ENCODE results near the gene MSL2.
"Not testable (repeated sequence)": the region's sequence is repeated elsewhere in the genome, so short reads cannot be mapped to it uniquely, and the experiment has no call there.

MSL2 gene

DNA sequence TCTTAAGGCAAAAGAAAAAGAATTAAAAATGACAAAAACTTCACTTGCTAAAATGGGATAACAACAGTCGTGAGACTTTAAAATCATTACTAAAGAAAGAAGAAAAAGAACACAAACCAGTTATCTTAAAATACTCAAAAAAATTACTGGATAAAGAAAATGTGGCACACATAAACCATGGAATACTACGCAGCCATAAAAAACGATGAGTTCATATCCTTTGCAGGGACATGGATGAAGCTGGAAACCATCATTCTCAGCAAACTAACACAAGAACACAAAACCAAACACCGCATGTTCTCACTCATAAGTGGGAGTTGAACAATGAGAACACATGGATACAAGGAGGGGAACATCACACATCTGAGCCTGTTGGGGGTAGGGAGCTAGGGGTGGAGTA is 27.9 kb downstream of the MSL2 start:
- H3K4me3 ChIP-seq (ENCODE audit: low read depth in 1 of 2, low read length in 2 of 2); H3K27me3 ChIP-seq (ENCODE audit: low read depth, low read length); H3K9me3 ChIP-seq (ENCODE audit: control insufficient read depth in 1 of 2, low read length in 2 of 2); H3K27ac ChIP-seq (ENCODE audit: low read length); H3K36me3 ChIP-seq (ENCODE audit: control insufficient read depth in 1 of 2, insufficient read depth in 2 of 2, low read length in 2 of 2): not testable (repeated sequence)
- H3K4me1 ChIP-seq (ENCODE audit: control insufficient read depth in 1 of 2, insufficient read depth in 2 of 2, low read length in 2 of 2): peaks cover 7 to 27% of the 10 kb centered on the region in 2 donors

DNA sequence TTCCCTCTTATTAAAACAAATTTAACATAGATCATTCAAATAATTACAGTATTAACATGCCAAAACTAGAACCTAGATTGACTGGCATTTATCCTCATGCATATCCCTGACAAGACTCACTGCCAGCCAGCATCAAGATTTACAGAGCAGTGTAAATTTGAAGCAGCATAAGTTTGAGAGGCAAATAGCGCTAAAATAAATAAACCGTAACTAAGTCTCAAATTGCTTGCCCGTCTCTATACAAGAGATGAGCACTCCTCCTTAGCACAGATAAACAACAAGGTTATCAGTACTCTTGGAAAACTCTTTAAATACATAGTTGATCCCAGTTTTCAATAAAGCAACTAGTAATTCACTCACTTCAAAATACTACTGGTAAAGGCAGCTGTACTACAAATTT is 29.6 kb downstream of the MSL2 start:
- H3K27me3 ChIP-seq (ENCODE audit: low read depth, low read length): no peaks in the 10 kb centered on the region
- peaks cover 7 to 31% of the 10 kb centered on the region in 2 donors for H3K4me1 ChIP-seq (ENCODE audit: control insufficient read depth in 1 of 2, insufficient read depth in 2 of 2, low read length in 2 of 2)
- H3K4me3 ChIP-seq (ENCODE audit: low read depth in 1 of 2, low read length in 2 of 2): no peak overlapping the region
- no peaks in the 10 kb centered on the region for H3K9me3 ChIP-seq (ENCODE audit: control insufficient read depth in 1 of 2, low read length in 2 of 2)
- no peaks in the 10 kb centered on the region for H3K36me3 ChIP-seq (ENCODE audit: control insufficient read depth in 1 of 2, insufficient read depth in 2 of 2, low read length in 2 of 2)
- no peak overlapping the region for H3K27ac ChIP-seq (ENCODE audit: low read length)

DNA sequence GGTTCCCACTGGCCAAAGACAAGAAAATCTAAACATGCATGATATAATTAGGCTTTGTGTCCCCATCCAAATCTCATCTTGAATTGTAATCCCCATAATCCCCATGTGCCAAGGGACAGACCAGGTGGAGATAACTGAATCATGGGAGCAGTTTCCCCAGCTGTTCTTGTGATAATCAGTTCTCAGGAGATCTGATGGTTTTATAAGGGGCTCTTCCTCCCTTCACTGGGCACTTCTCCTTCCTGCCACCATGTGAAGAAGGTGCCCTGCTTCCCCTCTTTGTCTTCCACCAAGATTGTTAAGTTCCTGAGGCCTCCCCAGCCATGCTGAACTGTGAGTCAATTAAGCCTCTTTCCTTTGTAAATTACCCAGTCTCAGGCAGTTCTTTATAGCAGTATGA is 32.5 kb downstream of the MSL2 start:
- not testable (repeated sequence) for H3K27me3 ChIP-seq (ENCODE audit: low read depth, low read length); H3K27ac ChIP-seq (ENCODE audit: low read length); H3K9me3 ChIP-seq (ENCODE audit: control insufficient read depth in 1 of 2, low read length in 2 of 2); H3K36me3 ChIP-seq (ENCODE audit: control insufficient read depth in 1 of 2, insufficient read depth in 2 of 2, low read length in 2 of 2); H3K4me3 ChIP-seq (ENCODE audit: low read depth in 1 of 2, low read length in 2 of 2)
- H3K4me1 ChIP-seq (ENCODE audit: control insufficient read depth in 1 of 2, insufficient read depth in 2 of 2, low read length in 2 of 2): peaks cover 0 to 21% of the 10 kb centered on the region in 2 donors

GRCh38 chr3:136162322-136162721 is 33.8 kb downstream of the MSL2 start:
- H3K36me3 ChIP-seq (ENCODE audit: control insufficient read depth in 1 of 2, insufficient read depth in 2 of 2, low read length in 2 of 2): no peaks in the 10 kb centered on the region
- no peaks in the 10 kb centered on the region for H3K27me3 ChIP-seq (ENCODE audit: low read depth, low read length)
- H3K4me1 ChIP-seq (ENCODE audit: control insufficient read depth in 1 of 2, insufficient read depth in 2 of 2, low read length in 2 of 2): peaks cover 0 to 24% of the 10 kb centered on the region in 2 donors
- H3K9me3 ChIP-seq (ENCODE audit: control insufficient read depth in 1 of 2, low read length in 2 of 2): no peaks in the 10 kb centered on the region
- H3K4me3 ChIP-seq (ENCODE audit: low read depth in 1 of 2, low read length in 2 of 2): no peak overlapping the region
- H3K27ac ChIP-seq (ENCODE audit: low read length): no peak overlapping the region

DNA sequence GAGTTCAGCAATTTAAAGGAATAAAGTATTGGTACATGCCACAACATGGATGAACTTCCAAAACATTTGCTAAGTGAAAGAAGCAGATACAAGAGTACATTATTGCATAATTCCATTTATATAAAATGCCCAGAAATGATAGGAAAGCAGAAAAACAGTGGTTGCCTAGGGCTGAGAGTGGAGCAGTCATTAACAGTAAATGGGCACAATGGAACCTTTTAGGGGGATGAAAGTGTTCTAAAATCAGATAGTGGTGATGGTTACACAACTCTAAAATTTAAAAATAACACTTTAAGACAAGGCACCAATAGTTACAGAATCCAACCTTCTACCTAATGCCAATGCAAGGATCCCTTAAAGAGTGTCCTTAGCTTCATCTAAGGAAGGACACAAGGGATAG is 34.6 kb downstream of the MSL2 start:
- no peaks in the 10 kb centered on the region for H3K9me3 ChIP-seq (ENCODE audit: control insufficient read depth in 1 of 2, low read length in 2 of 2)
- no peaks in the 10 kb centered on the region for H3K36me3 ChIP-seq (ENCODE audit: control insufficient read depth in 1 of 2, insufficient read depth in 2 of 2, low read length in 2 of 2)
- H3K27me3 ChIP-seq (ENCODE audit: low read depth, low read length): no peaks in the 10 kb centered on the region
- H3K4me3 ChIP-seq (ENCODE audit: low read depth in 1 of 2, low read length in 2 of 2): no peak overlapping the region
- H3K4me1 ChIP-seq (ENCODE audit: control insufficient read depth in 1 of 2, insufficient read depth in 2 of 2, low read length in 2 of 2): peaks cover 0 to 27% of the 10 kb centered on the region in 2 donors
- no peak overlapping the region for H3K27ac ChIP-seq (ENCODE audit: low read length)

DNA sequence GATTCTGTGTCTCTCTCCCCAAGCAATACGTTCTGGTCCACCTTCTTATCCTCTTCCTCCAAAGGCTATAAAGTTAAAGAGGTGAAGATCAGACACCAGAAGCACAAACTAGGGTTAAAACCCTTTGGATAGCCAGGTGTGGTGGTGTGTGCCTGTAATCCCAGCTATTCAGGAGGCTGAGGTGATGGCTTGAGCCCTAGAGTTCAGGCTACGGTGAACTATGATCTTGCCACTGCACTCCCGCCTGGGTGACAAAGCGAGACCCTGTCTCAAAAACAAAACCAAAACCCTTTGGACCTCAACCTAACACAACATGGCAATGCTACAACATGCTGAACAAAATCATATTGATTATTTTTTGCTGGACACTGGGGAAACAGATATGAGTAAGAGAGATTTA is 43.2 kb downstream of the MSL2 start:
- Histone ChIP-seq H3K4me3 (ENCODE audit: low read depth in 1 of 2, low read length in 2 of 2) (no peak overlapping the region), H3K4me1 (ENCODE audit: control insufficient read depth in 1 of 2, insufficient read depth in 2 of 2, low read length in 2 of 2) (peaks cover 0 to 31% of the 10 kb centered on the region in 2 donors), H3K27ac (ENCODE audit: low read length) (no peak overlapping the region), H3K36me3 (ENCODE audit: control insufficient read depth in 1 of 2, insufficient read depth in 2 of 2, low read length in 2 of 2) (peaks cover 9 to 14% of the 10 kb centered on the region in 2 donors), H3K27me3 (ENCODE audit: low read depth, low read length) (no peaks in the 10 kb centered on the region), H3K9me3 (ENCODE audit: control insufficient read depth in 1 of 2, low read length in 2 of 2) (no peaks in the 10 kb centered on the region)

DNA sequence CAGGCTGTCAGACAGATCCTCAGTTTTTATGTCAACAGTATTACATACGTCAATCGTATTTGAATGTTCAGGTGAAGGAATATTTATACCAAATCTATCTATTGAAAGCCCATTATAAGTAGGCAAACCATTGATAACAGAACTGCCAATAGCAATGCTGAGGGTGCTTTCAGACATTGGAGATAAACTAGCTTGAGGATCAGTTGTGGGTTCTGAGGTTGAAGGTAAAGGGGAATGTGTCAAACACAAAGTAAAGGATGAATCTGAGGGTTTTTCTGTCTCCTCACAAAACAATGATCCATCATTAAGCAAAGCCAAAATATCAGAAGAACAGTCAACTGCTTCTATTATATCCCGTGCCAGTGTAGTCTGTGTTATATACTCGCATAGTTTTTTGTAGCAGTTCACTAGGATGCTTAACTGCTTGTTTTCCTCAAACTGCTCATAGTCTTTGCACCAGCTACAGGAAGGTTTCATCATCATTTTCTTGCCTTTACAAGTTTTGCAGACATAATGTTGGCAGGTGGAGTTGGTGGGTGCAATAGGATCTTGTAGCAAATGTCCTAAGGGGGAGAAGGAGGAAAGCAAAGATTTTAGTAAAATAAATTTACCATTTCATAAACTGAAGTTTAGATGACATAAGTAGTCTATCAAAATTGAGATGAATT is 43.8 kb downstream of the MSL2 start:
- no peak overlapping the region for H3K27ac ChIP-seq (ENCODE audit: low read length)
- H3K9me3 ChIP-seq (ENCODE audit: control insufficient read depth in 1 of 2, low read length in 2 of 2): no peaks in the 10 kb centered on the region
- H3K27me3 ChIP-seq (ENCODE audit: low read depth, low read length): no peaks in the 10 kb centered on the region
- H3K4me3 ChIP-seq (ENCODE audit: low read depth in 1 of 2, low read length in 2 of 2): no peak overlapping the region
- H3K4me1 ChIP-seq (ENCODE audit: control insufficient read depth in 1 of 2, insufficient read depth in 2 of 2, low read length in 2 of 2): peaks cover 0 to 28% of the 10 kb centered on the region in 2 donors
- H3K36me3 ChIP-seq (ENCODE audit: control insufficient read depth in 1 of 2, insufficient read depth in 2 of 2, low read length in 2 of 2): peaks cover 9 to 14% of the 10 kb centered on the region in 2 donors

DNA sequence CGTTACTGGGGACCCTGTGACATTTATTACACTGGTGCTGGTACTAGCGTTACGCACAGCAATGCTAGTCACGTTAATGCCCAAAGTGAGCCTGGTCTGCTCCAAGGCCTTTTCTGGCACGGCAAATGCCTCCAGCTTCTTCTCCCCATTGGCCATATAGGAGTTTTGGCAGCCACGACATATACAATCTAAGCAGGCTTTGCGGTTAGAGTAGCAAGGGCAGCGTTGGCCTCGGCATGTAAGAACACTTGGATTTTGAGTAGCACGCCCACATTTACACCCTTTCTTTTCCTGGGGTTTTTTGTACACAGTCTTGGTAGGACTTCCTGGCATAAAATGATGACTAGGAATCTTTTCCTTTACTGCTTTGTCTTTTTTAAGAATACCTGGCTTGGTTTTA is 44.9 kb downstream of the MSL2 start:
- H3K36me3 ChIP-seq (ENCODE audit: control insufficient read depth in 1 of 2, insufficient read depth in 2 of 2, low read length in 2 of 2): peaks cover 9 to 14% of the 10 kb centered on the region in 2 donors
- H3K27ac ChIP-seq (ENCODE audit: low read length): no peak overlapping the region
- no peaks in the 10 kb centered on the region for H3K27me3 ChIP-seq (ENCODE audit: low read depth, low read length)
- no peak overlapping the region for H3K4me3 ChIP-seq (ENCODE audit: low read depth in 1 of 2, low read length in 2 of 2)
- H3K4me1 ChIP-seq (ENCODE audit: control insufficient read depth in 1 of 2, insufficient read depth in 2 of 2, low read length in 2 of 2): peaks cover 0 to 23% of the 10 kb centered on the region in 2 donors
- no peaks in the 10 kb centered on the region for H3K9me3 ChIP-seq (ENCODE audit: control insufficient read depth in 1 of 2, low read length in 2 of 2)

- Histone ChIP-seq H3K27me3 (ENCODE audit: low read depth, low read length) (no peaks in the 10 kb centered on the region), H3K4me3 (ENCODE audit: low read depth in 1 of 2, low read length in 2 of 2) (no peak overlapping the region), H3K9me3 (ENCODE audit: control insufficient read depth in 1 of 2, low read length in 2 of 2) (no peaks in the 10 kb centered on the region), H3K27ac (ENCODE audit: low read length) (no peak overlapping the region), H3K36me3 (ENCODE audit: control insufficient read depth in 1 of 2, insufficient read depth in 2 of 2, low read length in 2 of 2) (peaks cover 17 to 22% of the 10 kb centered on the region in 2 donors), H3K4me1 (ENCODE audit: control insufficient read depth in 1 of 2, insufficient read depth in 2 of 2, low read length in 2 of 2) (peaks cover 0 to 23% of the 10 kb centered on the region in 2 donors)
Measured at GRCh38 chr3:136149667-136150066, 46.5 kb downstream of the MSL2 start.

GRCh38 chr3:136146981-136147729 is 49.0 kb downstream of the MSL2 start:
- no peaks in the 10 kb centered on the region for H3K27me3 ChIP-seq (ENCODE audit: low read depth, low read length)
- H3K9me3 ChIP-seq (ENCODE audit: control insufficient read depth in 1 of 2, low read length in 2 of 2): no peaks in the 10 kb centered on the region
- no peak overlapping the region for H3K4me3 ChIP-seq (ENCODE audit: low read depth in 1 of 2, low read length in 2 of 2)
- H3K27ac ChIP-seq (ENCODE audit: low read length): no peak overlapping the region
- H3K4me1 ChIP-seq (ENCODE audit: control insufficient read depth in 1 of 2, insufficient read depth in 2 of 2, low read length in 2 of 2): peaks cover 0 to 13% of the 10 kb centered on the region in 2 donors
- peaks cover 17 to 22% of the 10 kb centered on the region in 2 donors for H3K36me3 ChIP-seq (ENCODE audit: control insufficient read depth in 1 of 2, insufficient read depth in 2 of 2, low read length in 2 of 2)

DNA sequence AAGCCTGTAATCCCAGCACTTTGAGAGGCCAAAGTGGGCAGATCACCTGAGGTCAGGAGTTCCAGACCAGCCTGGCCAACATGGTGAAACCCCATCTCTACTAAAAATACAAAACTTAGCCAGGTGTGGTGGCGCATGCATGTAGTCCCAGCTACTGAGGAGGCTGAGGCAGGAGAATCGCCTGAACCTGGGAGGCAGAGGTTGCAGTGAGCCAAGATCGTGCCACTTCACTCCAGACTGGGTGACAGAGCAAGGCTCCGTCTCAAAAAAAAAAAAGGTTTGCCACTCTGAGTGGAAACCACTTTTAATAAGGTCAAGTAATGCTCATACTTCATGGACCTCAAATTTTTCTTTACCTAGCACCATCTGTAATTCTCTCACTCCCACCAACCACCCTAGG is 51.7 kb downstream of the MSL2 start:
- H3K27me3 ChIP-seq (ENCODE audit: low read depth, low read length); H3K9me3 ChIP-seq (ENCODE audit: control insufficient read depth in 1 of 2, low read length in 2 of 2); H3K4me1 ChIP-seq (ENCODE audit: control insufficient read depth in 1 of 2, insufficient read depth in 2 of 2, low read length in 2 of 2); H3K27ac ChIP-seq (ENCODE audit: low read length); H3K4me3 ChIP-seq (ENCODE audit: low read depth in 1 of 2, low read length in 2 of 2): not testable (repeated sequence)
- H3K36me3 ChIP-seq (ENCODE audit: control insufficient read depth in 1 of 2, insufficient read depth in 2 of 2, low read length in 2 of 2): peaks cover 9 to 14% of the 10 kb centered on the region in 2 donors
